LNCaP clone FGC (cell line): Measurements from ENCODE around the gene MAP6.

Experiments used
- DNase-seq: peaks from one replicate; pipeline ENCODE4 v3.0.0-alpha.2; 2011; ENCODE audit warnings: low read depth
- H3K4me3 ChIP-seq: 2 replicates; pipeline ENCODE4 v1.5.1; 2011; ENCODE audit warnings: mild to moderate bottlenecking, low read depth, low read length, control low read depth
- CTCF ChIP-seq: IDR thresholded peaks from 2 replicates; pipeline ENCODE4 v1.5.1; 2012; ENCODE audit warnings: mild to moderate bottlenecking; ENCODE audit not compliant: control insufficient read depth, insufficient read depth; ENCODE audit errors: extremely low read depth

Gene MAP6

GRCh38 chr11:75583718-75584658, 84.8 kb downstream of the MAP6 start:
- no peak for DNase-seq
- TF ChIP-seq CTCF: no peak
- H3K4me3 ChIP-seq: no peak overlapping the region

- no peak overlapping the region for H3K4me3 ChIP-seq
- TF ChIP-seq CTCF: no peak
- DNase-seq: no peak
Measured at GRCh38 chr11:75582895-75583717, 85.7 kb downstream of the MAP6 start.

GRCh38 chr11:75582506-75582894, 86.3 kb downstream of the MAP6 start:
- TF ChIP-seq CTCF: no peak
- H3K4me3 ChIP-seq: no peak overlapping the region
- DNase-seq: no peak

GRCh38 chr11:75579841-75580240, 89.0 kb downstream of the MAP6 start:
- no peak for TF ChIP-seq CTCF
- no peak overlapping the region for H3K4me3 ChIP-seq
- no peak for DNase-seq

GRCh38 chr11:75578977-75579376, 89.9 kb downstream of the MAP6 start:
- H3K4me3 ChIP-seq: no peak overlapping the region
- no peak for TF ChIP-seq CTCF
- DNase-seq: no peak

- DNase-seq: no peak
- peak; percentile 58 for TF ChIP-seq CTCF
Measured at GRCh38 chr11:75577207-75577606, 91.6 kb downstream of the MAP6 start.

More at GRCh38 chr11:75577207-75577606, 91.6 kb downstream of the MAP6 start:
- H3K4me3 ChIP-seq: no peak overlapping the region
